LNCaP clone FGC (cell line): ENCODE data around the gene R3HDM1.

ENCODE experiments used
- DNase-seq: peaks from one replicate; pipeline ENCODE4 v3.0.0-alpha.2; 2011; ENCODE audit warnings: low read depth
- H3K4me3 ChIP-seq: 2 replicates; pipeline ENCODE4 v1.5.1; 2011; ENCODE audit warnings: mild to moderate bottlenecking, low read depth, low read length, control low read depth
- TF ChIP-seq, protein P1 (sequence below): IDR thresholded peaks from 2 replicates; pipeline ENCODE4 v1.5.1; 2012; ENCODE audit warnings: mild to moderate bottlenecking; ENCODE audit not compliant: control insufficient read depth, insufficient read depth; ENCODE audit errors: extremely low read depth

The R3HDM1 gene

DNA sequence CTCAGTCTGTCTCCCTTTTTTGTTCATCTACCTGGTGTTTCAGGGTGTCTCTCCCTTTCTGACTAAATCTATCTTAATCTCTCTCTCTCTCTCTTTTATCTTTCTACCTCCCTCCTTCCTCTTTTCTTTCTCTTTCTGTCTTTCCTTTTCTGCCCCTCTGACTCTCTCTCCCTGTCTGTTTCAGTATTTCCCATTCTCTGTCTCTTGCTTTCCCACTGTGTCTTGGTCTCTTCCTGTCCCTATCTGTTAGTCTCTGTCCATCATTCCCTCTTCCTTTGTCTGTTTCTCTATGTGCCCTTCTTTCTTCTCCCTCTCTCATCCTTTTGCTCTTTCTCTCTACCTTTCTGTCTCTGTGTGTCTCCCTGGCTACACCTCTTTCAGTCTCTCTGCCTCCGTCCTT lies 56.7 kb downstream of the R3HDM1 start:
- DNase-seq: no peak
- TF ChIP-seq, protein P1, sequence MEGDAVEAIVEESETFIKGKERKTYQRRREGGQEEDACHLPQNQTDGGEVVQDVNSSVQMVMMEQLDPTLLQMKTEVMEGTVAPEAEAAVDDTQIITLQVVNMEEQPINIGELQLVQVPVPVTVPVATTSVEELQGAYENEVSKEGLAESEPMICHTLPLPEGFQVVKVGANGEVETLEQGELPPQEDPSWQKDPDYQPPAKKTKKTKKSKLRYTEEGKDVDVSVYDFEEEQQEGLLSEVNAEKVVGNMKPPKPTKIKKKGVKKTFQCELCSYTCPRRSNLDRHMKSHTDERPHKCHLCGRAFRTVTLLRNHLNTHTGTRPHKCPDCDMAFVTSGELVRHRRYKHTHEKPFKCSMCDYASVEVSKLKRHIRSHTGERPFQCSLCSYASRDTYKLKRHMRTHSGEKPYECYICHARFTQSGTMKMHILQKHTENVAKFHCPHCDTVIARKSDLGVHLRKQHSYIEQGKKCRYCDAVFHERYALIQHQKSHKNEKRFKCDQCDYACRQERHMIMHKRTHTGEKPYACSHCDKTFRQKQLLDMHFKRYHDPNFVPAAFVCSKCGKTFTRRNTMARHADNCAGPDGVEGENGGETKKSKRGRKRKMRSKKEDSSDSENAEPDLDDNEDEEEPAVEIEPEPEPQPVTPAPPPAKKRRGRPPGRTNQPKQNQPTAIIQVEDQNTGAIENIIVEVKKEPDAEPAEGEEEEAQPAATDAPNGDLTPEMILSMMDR: no peak
- H3K4me3 ChIP-seq: no peak overlapping the region

DNA sequence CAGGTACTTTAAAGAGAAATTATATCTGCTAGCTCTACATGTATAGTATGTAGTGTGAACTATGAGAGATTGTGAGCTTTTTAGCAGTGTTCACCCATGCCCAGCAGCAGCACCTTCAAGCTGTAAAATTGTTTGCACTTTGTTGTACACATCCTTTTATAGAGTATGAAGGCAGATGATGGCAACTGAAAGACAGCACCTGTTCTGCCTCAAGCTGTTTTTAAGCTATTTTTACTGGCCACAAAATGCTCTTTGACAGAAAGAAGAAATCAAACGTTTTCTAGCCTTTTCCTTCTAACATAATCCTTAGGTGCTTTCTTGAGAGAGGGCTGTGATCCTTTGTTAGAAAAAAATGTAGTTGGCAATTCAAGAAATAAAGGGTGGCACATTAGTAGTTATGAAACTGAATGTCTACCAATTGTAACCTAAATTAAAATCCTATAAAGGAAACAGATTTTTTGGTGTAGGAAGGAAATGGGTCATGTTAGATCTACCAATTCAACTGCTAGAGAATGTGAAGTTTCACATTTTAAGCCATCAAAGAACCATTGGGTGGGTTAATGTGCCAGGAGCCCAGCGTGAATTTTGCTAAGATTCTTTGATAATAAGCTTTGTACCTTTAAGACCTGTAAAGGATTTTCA lies 59.5 kb downstream of the R3HDM1 start:
- DNase-seq: peak; percentile 63
- TF ChIP-seq, protein P1: no peak
- no peak overlapping the region for H3K4me3 ChIP-seq

DNA sequence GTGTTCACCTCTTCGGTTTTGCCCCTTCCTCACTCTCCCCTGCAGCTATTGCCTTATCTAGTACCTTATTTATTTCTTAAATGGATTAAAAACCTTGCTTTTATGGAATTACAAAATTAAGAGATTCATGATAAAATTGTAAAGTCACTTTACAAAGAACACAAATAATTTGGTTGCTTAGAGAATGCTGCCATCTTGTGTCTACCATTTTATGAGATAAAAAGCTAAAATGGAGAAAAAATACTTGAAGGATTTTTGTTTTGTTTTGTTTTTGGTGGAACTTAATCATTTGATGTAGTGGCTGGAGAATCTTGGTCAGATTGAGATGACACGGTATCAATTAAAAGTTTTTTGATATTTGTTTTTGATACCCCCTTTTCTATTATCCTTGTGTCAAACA lies 69.6 kb downstream of the R3HDM1 start:
- no peak for DNase-seq

GRCh38 chr2:135603543-135603942 lies 72.3 kb downstream of the R3HDM1 start:
- TF ChIP-seq, protein P1: no peak
- no peak overlapping the region for H3K4me3 ChIP-seq
- DNase-seq: no peak

More for the DNA sequence above, 69.6 kb downstream of the R3HDM1 start:
- H3K4me3 ChIP-seq: no peak overlapping the region
- TF ChIP-seq, protein P1: peak; percentile 15; the same call in 1 of the 2 replicates

DNA sequence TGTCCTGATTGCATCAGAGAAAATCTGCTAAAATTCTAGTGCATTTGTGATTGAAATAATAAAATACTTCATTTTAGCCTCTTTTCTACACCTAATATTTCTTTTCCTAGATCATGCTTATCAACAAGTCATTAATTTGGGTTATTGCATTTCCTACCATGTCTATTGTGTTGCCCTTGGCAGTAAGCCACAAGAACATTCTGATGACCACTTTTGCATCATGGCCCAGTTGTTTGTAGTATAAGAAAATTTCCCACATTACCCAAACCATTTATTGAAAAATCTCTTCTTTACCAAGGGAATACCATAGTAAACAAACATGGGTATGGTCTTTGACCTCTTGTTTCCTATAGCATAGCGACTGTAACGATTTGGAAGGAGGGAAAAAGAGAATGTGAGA lies 76.3 kb downstream of the R3HDM1 start:
- H3K4me3 ChIP-seq: no peak overlapping the region
- no peak for DNase-seq
- TF ChIP-seq, protein P1: no peak

GRCh38 chr2:135612319-135612718 lies 81.0 kb downstream of the R3HDM1 start:
- TF ChIP-seq, protein P1: no peak
- no peak for DNase-seq
- no peak overlapping the region for H3K4me3 ChIP-seq

GRCh38 chr2:135615404-135615803 lies 84.1 kb downstream of the R3HDM1 start:
- TF ChIP-seq, protein P1: no peak
- DNase-seq: no peak
- no peak overlapping the region for H3K4me3 ChIP-seq
